Caco-2 (cell line): Measurements from ENCODE around the gene COL26A1. TPM values are rescaled to one million over a fixed set of nuclear protein-coding genes. Genes with fewer than 3 reads are reported as not detected.

Experiments
- BruUV-seq: library from RNA; stranded (reverse); fragments of 400-500 nt; replicated peaks from 2 replicates; lab custom pipeline; 2021; lab: Mats Ljungman, UMichigan
- CTCF ChIA-PET: fragments of 300-600 bp; sonication (Branson Sonifier 250); formaldehyde crosslinking; loops from one replicate; lab custom pipeline; 2022; ENCODE audit warnings: antibody characterized with exemption; lab: Charles Lee
- POLR2A ChIA-PET: fragments of 300-600 bp; sonication (Branson Sonifier 250); formaldehyde crosslinking; loops from one replicate; lab custom pipeline; 2022; ENCODE audit warnings: antibody characterized with exemption; lab: Charles Lee
- DNase-seq, 2 experiments: peaks; one replicate each; pipeline versions ENCODE4 v3.0.0 to v3.0.0-alpha.2; 2020 to 2022
- H3K27me3 ChIP-seq: replicated peaks from 2 replicates; pipeline ENCODE4 v1.6.0; 2011; ENCODE audit warnings: low read length; ENCODE audit not compliant: control insufficient read depth, insufficient read depth
- H3K36me3 ChIP-seq: 2 replicates; pipeline ENCODE4 v1.5.1; 2011; ENCODE audit warnings: low read length; ENCODE audit not compliant: control insufficient read depth, insufficient read depth
- H3K4me1 ChIP-seq: fragments of 250-450 bp; sonication (Bioruptor Pico); 2 replicates; pipeline ENCODE4 v1.5.1; 2020; ENCODE audit warnings: mild to moderate bottlenecking
- H3K4me3 ChIP-seq: 2 replicates; pipeline ENCODE4 v1.5.1; 2011; ENCODE audit warnings: low read depth, mild to moderate bottlenecking, control low read depth, low read length
- H3K9me3 ChIP-seq: fragments of 250-450 bp; sonication (Bioruptor Pico); 2 replicates; pipeline ENCODE4 v1.5.1; 2020; ENCODE audit warnings: mild to moderate bottlenecking, moderate library complexity
- H3K27ac Mint-ChIP-seq: one replicate; pipeline ENCODE4 v1.8.0; 2022; ENCODE audit warnings: mixed read lengths; ENCODE audit not compliant: unreplicated experiment
- H3K27me3 Mint-ChIP-seq: one replicate; pipeline ENCODE4 v1.8.0; 2022; ENCODE audit warnings: mixed read lengths; ENCODE audit not compliant: insufficient read depth, unreplicated experiment
- H3K36me3 Mint-ChIP-seq: one replicate; pipeline ENCODE4 v1.8.0; 2022; ENCODE audit warnings: mild to moderate bottlenecking, mixed read lengths; ENCODE audit not compliant: insufficient read depth, unreplicated experiment
- H3K4me1 Mint-ChIP-seq: one replicate; pipeline ENCODE4 v1.8.0; 2022; ENCODE audit warnings: low read depth, mixed read lengths; ENCODE audit not compliant: unreplicated experiment
- H3K4me3 Mint-ChIP-seq: one replicate; pipeline ENCODE4 v1.8.0; 2022; ENCODE audit warnings: mild to moderate bottlenecking, moderate library complexity, mixed read lengths; ENCODE audit not compliant: unreplicated experiment
- H3K9me3 Mint-ChIP-seq: one replicate; pipeline ENCODE4 v1.8.0; 2022; ENCODE audit warnings: mixed read lengths; ENCODE audit not compliant: unreplicated experiment
- intact Hi-C: fragments of 100-400 bp; cut with micrococcal nuclease; formaldehyde crosslinking; loops from one replicate; pipeline ENCODE4 v1.10.0; 2022; ENCODE audit not compliant: unreplicated experiment
- total RNA-seq: library from RNA; stranded (reverse); gene quantifications from 2 replicates; pipeline ENCODE4 v1.2.3, GENCODE V29; 2022
- TF ChIP-seq, protein P1 (sequence below), 2 experiments: fragments of 200-600 bp in 1 of 2; IDR thresholded peaks; 1 replicate in 1 of 2; 2 replicates in 1 of 2; pipeline versions ENCODE4 v1.5.1 to v1.8.0; 2011 to 2022; ENCODE audit warnings: antibody characterized with exemption in 1 of 2, control low read depth in 1 of 2, inconsistent platforms in 1 of 2, low read depth in 1 of 2, low read length in 1 of 2, mild to moderate bottlenecking in 1 of 2, moderate library complexity in 1 of 2; ENCODE audit not compliant: insufficient read depth in 1 of 2, severe bottlenecking in 1 of 2, unreplicated experiment in 1 of 2

COL26A1 gene
- total RNA-seq, 1 experiment from 2014 or later = 23.3 TPM

DNA sequence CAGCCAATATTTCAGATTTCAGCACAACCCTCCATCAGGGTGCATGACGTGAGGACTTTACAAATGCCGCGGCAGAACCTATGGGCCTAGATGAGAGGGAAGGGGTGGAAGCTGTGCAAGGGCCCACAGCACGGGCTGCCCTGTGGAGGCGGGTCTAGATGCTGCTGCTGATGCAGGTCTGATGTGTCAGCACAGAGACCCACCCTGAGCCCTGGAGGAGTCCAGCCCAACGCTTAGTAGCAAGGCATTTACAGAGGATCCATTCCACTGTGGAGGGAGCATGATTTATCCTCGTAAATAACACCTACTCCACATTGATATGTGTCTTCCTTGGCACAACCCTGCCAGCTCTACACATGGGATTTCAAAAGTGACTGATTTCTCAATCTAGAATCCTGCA, 217.9 kb downstream of the COL26A1 start:
- intact Hi-C loops = no loop called here
- no peak for DNase-seq
- ChIA-PET CTCF (no interaction called here), POLR2A (no interaction called here)
- no peaks in the 10 kb centered on the region for H3K27me3 Mint-ChIP-seq
- H3K4me3 ChIP-seq = no peak overlapping the region
- peaks cover 24% of the 10 kb centered on the region; the same call in 1 of the 2 replicates for H3K9me3 ChIP-seq
- TF ChIP-seq, protein P1, sequence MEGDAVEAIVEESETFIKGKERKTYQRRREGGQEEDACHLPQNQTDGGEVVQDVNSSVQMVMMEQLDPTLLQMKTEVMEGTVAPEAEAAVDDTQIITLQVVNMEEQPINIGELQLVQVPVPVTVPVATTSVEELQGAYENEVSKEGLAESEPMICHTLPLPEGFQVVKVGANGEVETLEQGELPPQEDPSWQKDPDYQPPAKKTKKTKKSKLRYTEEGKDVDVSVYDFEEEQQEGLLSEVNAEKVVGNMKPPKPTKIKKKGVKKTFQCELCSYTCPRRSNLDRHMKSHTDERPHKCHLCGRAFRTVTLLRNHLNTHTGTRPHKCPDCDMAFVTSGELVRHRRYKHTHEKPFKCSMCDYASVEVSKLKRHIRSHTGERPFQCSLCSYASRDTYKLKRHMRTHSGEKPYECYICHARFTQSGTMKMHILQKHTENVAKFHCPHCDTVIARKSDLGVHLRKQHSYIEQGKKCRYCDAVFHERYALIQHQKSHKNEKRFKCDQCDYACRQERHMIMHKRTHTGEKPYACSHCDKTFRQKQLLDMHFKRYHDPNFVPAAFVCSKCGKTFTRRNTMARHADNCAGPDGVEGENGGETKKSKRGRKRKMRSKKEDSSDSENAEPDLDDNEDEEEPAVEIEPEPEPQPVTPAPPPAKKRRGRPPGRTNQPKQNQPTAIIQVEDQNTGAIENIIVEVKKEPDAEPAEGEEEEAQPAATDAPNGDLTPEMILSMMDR (IDR thresholded peaks at IDR 0.05; ENCODE audit: insufficient read depth in 1 of 2, low read depth in 1 of 2, low read length in 1 of 2, severe bottlenecking in 1 of 2, unreplicated experiment in 1 of 2) = no peak
- peaks cover 29% of the 10 kb centered on the region for H3K9me3 Mint-ChIP-seq
- no peak overlapping the region for H3K27ac Mint-ChIP-seq
- no peaks in the 10 kb centered on the region for H3K36me3 ChIP-seq
- no peaks in the 10 kb centered on the region for H3K27me3 ChIP-seq
- BruUV-seq = no TSS peak
- H3K4me3 Mint-ChIP-seq = no peak overlapping the region
- peaks cover 32% of the 10 kb centered on the region for H3K4me1 Mint-ChIP-seq
- peaks cover 25% of the 10 kb centered on the region for H3K4me1 ChIP-seq
- H3K36me3 Mint-ChIP-seq = peaks cover 19% of the 10 kb centered on the region

DNA sequence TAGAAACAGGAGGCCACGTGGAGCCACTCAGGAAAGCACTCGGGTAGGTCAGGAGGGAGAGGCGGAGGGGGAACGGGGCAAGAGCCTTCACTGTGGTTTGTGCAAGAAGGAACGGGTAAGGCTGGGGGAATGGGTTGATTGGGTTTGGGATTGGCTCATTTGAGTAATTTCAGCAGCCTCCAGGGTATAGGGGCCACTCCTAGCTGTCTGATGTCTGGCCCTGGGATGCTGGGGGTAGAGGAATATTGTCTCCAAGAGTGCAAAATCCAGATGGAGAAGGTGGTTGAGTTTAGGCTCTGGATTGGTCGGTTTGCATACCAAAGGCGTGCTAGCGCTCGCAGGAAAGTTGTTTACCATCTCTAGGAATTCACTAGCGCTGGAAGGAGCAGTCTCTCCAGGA, 219.2 kb downstream of the COL26A1 start:
- H3K4me1 Mint-ChIP-seq = peaks cover 39% of the 10 kb centered on the region
- H3K27me3 ChIP-seq = no peaks in the 10 kb centered on the region
- peaks cover 29% of the 10 kb centered on the region for H3K9me3 Mint-ChIP-seq
- no TSS peak for BruUV-seq
- POLR2A ChIA-PET = no interaction called here
- peak overlapping the region; percentile 57 for H3K27ac Mint-ChIP-seq
- H3K4me3 Mint-ChIP-seq = no peak overlapping the region
- no peaks in the 10 kb centered on the region for H3K27me3 Mint-ChIP-seq
- TF ChIP-seq, protein P1 (IDR thresholded peaks at IDR 0.05; ENCODE audit: insufficient read depth in 1 of 2, low read depth in 1 of 2, low read length in 1 of 2, severe bottlenecking in 1 of 2, unreplicated experiment in 1 of 2) = no peak
- peaks cover 19% of the 10 kb centered on the region; the same call in 1 of the 2 replicates for H3K9me3 ChIP-seq
- intact Hi-C loops = no loop called here
- DNase-seq = no peak
- no peak overlapping the region for H3K4me3 ChIP-seq
- CTCF ChIA-PET = no interaction called here
- peaks cover 22% of the 10 kb centered on the region for H3K36me3 Mint-ChIP-seq
- H3K36me3 ChIP-seq = no peaks in the 10 kb centered on the region
- peaks cover 38% of the 10 kb centered on the region for H3K4me1 ChIP-seq

DNA sequence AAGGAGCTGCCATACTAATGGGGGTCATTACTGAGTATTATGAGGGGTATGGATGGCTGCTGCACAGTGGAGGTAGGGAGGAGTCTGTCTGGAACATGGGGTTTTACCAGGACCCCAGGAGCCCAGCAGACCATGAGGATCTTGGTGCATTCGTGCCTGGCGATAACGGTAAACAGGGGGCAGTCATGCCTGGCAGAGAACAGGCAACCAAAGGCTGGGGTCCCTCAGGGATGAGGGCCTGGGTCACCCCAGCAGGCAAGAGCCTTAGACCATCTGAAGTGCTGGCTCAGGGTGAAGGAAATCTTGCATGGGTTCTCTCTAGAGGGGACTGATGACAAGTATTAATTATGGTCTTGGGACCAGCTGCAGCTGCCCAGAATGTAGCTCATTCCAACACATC, 220.3 kb downstream of the COL26A1 start:
- CTCF ChIA-PET = no interaction called here

More for the DNA sequence above, 220.3 kb downstream of the COL26A1 start:
- no peak for DNase-seq
- intact Hi-C loops = no loop called here
- POLR2A ChIA-PET = interaction anchor here (0.6 kb wide), 1 partner anchor 54 kb away, joined by 6 read pairs; no protein-coding TSS in a partner anchor
- peaks cover 28% of the 10 kb centered on the region for H3K36me3 Mint-ChIP-seq
- Histone ChIP-seq H3K4me1 (peaks cover 48% of the 10 kb centered on the region), H3K27me3 (no peaks in the 10 kb centered on the region), H3K4me3 (no peak overlapping the region), H3K9me3 (peaks cover 15% of the 10 kb centered on the region; the same call in 1 of the 2 replicates), H3K36me3 (no peaks in the 10 kb centered on the region)
- BruUV-seq = no TSS peak
- peaks cover 29% of the 10 kb centered on the region for H3K9me3 Mint-ChIP-seq
- peaks cover 49% of the 10 kb centered on the region for H3K4me1 Mint-ChIP-seq
- H3K27me3 Mint-ChIP-seq = no peaks in the 10 kb centered on the region
- TF ChIP-seq, protein P1 (IDR thresholded peaks at IDR 0.05; ENCODE audit: insufficient read depth in 1 of 2, low read depth in 1 of 2, low read length in 1 of 2, severe bottlenecking in 1 of 2, unreplicated experiment in 1 of 2) = no peak
- H3K4me3 Mint-ChIP-seq = no peak overlapping the region
- H3K27ac Mint-ChIP-seq = peak overlapping the region; percentile 74
